Suprapubic skin (tissue), 4 donors: ENCODE data around the gene GLMN. TPM values are rescaled to one million over a fixed set of nuclear protein-coding genes. Genes with fewer than 3 reads are reported as not detected.

ENCODE experiments used
- DNase-seq, 2 donors: peaks; one replicate each; pipeline ENCODE4 v3.0.0-alpha.2; 2019; ENCODE audit warnings: low spot score in 2 of 2
- H3K27ac ChIP-seq: fragments of 200-600 bp; sonication (generic); one replicate; pipeline ENCODE4 v1.5.1; 2019
- H3K27me3 ChIP-seq: fragments of 200-600 bp; sonication (generic); one replicate; pipeline ENCODE4 v1.5.1; 2019
- H3K36me3 ChIP-seq: fragments of 200-600 bp; sonication (generic); one replicate; pipeline ENCODE4 v1.5.1; 2019
- H3K4me1 ChIP-seq: fragments of 200-600 bp; sonication (generic); one replicate; pipeline ENCODE4 v1.5.1; 2019
- H3K4me3 ChIP-seq: fragments of 200-600 bp; sonication (generic); one replicate; pipeline ENCODE4 v1.5.1; 2019; ENCODE audit warnings: mild to moderate bottlenecking
- H3K9me3 ChIP-seq: fragments of 200-600 bp; sonication (generic); one replicate; pipeline ENCODE4 v1.5.1; 2019
- EP300 ChIP-seq: sonication (generic); formaldehyde crosslinking; IDR thresholded peaks from one replicate; pipeline ENCODE4 v1.6.1; 2017; ENCODE audit warnings: antibody characterized with exemption
- POLR2A ChIP-seq, 2 donors: fragments of 450-650 bp; IDR thresholded peaks; one replicate each; pipeline ENCODE4 v1.6.1; 2017; ENCODE audit warnings: antibody characterized with exemption in 2 of 2, mild to moderate bottlenecking in 2 of 2, moderate library complexity in 2 of 2
- POLR2AphosphoS5 ChIP-seq, 3 donors: sonication (generic); formaldehyde crosslinking; IDR thresholded peaks; one replicate each; pipeline ENCODE4 v1.6.1; 2017; ENCODE audit warnings: antibody characterized with exemption in 3 of 3
- WGBS: methylation state at CpG from one replicate; pipeline ENCODE4 v1.1.5; 2018; 5-methylcytosine and 5-hydroxymethylcytosine counted together
- total RNA-seq, 4 donors: library from RNA; depleted of rRNA; stranded (reverse); fragments of >200 nt; gene quantifications; one replicate each; pipeline ENCODE4 v1.1.0, GENCODE V29; 2016
- TF ChIP-seq, protein P1 (sequence below), 2 donors: fragments of 200-600 bp in 1 of 2; fragments of 450-650 bp in 1 of 2; sonication (generic) in 1 of 2; IDR thresholded peaks; one replicate each; pipeline ENCODE4 v1.5.1; 2016 to 2019; ENCODE audit warnings: antibody characterized with exemption in 2 of 2, mild to moderate bottlenecking in 1 of 2, moderate library complexity in 1 of 2

The GLMN gene
- total RNA-seq, 4 donors from 2014 or later, result 8.9 to 31.9 (median 11.0) TPM

DNA sequence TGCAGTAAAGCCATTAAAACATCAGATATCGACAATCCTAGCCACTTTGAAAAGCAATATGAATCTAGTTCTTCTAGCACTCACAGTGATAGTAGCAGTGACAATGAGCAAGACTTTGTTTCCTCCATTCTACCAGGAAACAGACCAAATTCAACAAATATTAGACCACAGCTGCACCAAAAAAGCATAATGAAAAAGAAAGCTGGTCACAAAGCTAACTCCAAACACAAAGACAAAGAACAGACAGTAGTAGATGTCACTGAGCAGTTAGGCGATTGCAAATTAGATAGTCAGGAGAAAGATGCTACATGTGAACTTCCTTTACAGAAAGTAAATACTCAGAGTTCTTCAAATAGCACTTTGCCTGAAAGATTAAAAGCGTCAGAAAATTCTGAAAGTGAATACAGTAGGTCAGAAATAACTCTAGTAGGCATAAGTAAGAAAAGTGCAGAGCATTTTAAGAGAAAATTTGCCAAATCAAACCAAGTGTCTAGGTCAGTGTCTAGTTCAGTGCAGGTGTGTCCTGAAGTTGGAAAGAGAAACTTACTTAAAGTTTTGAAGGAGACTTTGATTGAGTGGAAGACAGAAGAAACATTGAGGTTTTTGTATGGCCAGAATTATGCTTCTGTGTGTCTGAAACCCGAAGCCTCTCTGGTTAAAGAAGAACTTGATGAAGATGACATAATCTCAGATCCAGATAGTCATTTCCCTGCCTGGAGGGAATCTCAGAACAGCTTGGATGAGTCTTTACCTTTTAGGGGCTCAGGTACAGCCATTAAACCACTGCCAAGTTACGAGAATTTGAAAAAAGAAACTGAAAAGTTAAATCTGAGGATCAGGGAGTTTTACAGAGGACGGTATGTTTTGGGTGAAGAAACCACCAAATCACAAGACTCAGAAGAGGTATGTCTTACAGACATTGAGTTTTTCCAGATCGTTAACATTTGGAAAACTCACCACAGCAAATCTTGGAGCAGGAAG is 25.0 kb upstream of the GLMN start:
- no peak overlapping the region for H3K4me3 ChIP-seq
- WGBS, result 94% methylated on average over 7 of the region's 7 CpGs
- H3K36me3 ChIP-seq, result peaks cover 70% of the 10 kb centered on the region
- DNase-seq, result no peak
- no peak overlapping the region for H3K27ac ChIP-seq
- H3K4me1 ChIP-seq, result no peaks in the 10 kb centered on the region
- H3K9me3 ChIP-seq, result peaks cover 9% of the 10 kb centered on the region
- no peaks in the 10 kb centered on the region for H3K27me3 ChIP-seq
- TF ChIP-seq POLR2A (IDR thresholded peaks at IDR 0.05) (no peak), EP300 (no peak), POLR2AphosphoS5 (IDR thresholded peaks at IDR 0.05) (no peak)

DNA sequence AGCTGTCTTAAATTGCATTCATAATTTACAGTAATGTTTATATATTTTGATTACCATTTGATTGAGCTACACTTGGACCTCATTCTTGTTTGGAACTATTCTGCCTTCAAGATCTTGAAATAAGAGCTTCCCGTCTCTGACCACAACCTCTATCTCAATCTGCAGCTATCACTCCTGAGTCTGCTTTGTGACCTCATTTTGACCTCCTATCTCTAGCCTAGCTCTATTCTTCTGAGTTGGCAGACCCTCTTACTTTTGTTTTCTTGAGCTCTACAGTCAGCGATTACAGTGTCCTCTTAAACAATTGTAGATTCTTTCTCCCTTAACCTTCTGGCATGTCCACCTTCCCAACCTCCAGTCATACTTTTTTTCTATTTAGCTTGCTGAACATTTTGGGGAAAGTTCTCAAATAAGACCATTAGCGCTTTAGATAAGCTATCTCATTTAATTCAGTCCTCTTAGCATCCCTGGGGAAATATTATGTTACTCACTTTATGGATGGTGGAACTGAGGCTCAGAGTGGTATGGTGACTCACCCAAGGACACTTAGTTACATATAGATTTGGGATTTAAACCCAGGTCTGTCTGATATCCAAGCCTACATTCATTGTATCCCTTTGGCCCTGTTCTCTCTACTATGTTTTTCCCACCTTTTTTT is 19.2 kb upstream of the GLMN start:
- DNase-seq, result no peak
- no peaks in the 10 kb centered on the region for H3K27me3 ChIP-seq
- H3K9me3 ChIP-seq, result no peaks in the 10 kb centered on the region
- peaks cover 20% of the 10 kb centered on the region for H3K36me3 ChIP-seq
- H3K27ac ChIP-seq, result no peak overlapping the region
- no peak for TF ChIP-seq POLR2AphosphoS5 (IDR thresholded peaks at IDR 0.05)
- TF ChIP-seq, protein P1, sequence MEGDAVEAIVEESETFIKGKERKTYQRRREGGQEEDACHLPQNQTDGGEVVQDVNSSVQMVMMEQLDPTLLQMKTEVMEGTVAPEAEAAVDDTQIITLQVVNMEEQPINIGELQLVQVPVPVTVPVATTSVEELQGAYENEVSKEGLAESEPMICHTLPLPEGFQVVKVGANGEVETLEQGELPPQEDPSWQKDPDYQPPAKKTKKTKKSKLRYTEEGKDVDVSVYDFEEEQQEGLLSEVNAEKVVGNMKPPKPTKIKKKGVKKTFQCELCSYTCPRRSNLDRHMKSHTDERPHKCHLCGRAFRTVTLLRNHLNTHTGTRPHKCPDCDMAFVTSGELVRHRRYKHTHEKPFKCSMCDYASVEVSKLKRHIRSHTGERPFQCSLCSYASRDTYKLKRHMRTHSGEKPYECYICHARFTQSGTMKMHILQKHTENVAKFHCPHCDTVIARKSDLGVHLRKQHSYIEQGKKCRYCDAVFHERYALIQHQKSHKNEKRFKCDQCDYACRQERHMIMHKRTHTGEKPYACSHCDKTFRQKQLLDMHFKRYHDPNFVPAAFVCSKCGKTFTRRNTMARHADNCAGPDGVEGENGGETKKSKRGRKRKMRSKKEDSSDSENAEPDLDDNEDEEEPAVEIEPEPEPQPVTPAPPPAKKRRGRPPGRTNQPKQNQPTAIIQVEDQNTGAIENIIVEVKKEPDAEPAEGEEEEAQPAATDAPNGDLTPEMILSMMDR (IDR thresholded peaks at IDR 0.05), result no peak
- TF ChIP-seq EP300, result no peak
- TF ChIP-seq POLR2A (IDR thresholded peaks at IDR 0.05), result no peak
- no peak overlapping the region for H3K4me3 ChIP-seq
- 89% methylated on average over 3 of the region's 3 CpGs for WGBS
- H3K4me1 ChIP-seq, result no peaks in the 10 kb centered on the region

DNA sequence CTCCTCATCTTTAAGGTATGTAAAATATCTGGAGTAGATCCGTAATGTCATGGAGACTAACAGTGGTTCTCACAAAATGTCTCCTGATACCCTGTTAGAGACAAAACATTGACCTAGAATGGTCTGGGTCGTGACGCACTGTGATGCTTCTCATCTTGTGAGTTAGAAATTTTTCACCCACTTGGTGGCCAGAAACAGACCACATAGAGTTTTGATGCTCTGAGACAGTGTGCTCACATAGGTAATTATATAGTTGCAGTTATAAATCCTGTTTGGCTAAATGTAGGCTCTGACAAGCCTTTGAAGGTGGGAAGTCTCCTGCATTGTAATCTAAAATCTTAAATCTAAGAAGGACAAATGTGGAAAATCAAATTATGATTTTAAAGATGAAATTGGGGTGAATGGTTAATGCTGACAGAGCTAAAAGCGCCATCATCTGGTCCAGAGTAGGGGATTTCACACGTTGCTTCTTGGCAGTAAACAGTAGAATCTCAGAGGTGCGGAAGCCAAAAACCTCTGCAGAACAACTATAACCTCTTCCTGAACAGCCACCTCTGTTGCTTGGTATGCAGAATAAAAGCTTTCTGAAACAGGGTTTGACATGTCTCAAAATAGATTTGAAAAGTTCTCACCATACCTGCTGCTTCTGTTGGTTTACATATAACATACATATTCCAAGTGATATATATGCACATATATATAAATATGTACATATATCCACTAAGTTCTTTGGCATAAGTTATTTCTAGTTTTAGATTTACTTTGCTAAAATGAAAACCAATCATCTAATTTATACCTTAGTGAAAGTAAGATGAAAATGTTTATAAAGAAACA is 17.2 kb upstream of the GLMN start:
- Histone ChIP-seq H3K4me1 (no peaks in the 10 kb centered on the region), H3K36me3 (peaks cover 10% of the 10 kb centered on the region), H3K4me3 (no peak overlapping the region), H3K9me3 (no peaks in the 10 kb centered on the region), H3K27me3 (no peaks in the 10 kb centered on the region), H3K27ac (no peak overlapping the region)
- DNase-seq, result no peak
- TF ChIP-seq EP300 (no peak), POLR2AphosphoS5 (IDR thresholded peaks at IDR 0.05) (no peak), POLR2A (IDR thresholded peaks at IDR 0.05) (no peak)
- TF ChIP-seq, protein P1 (IDR thresholded peaks at IDR 0.05), result no peak
- 80% methylated on average over 6 of the region's 6 CpGs for WGBS

DNA sequence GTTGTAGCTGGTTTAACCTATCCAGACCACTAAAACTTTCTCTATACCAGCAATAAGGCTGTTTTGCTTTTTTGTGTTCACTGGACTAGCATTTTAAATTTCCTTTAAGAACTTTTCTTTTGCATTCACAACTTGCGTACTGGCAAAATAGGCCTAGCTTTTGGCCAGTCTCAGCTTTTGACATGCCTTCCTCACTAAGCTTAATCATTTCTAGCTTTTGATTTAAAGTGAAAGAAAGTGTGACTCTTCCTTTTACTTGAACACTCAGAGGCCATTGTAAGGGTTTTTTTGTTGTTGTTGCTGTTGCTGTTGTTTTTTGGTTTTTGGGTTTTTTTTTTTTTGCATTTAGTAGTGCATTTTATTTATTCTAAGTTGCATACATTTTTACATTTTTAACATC is 15.2 kb upstream of the GLMN start:
- DNase-seq, result no peak
- no peaks in the 10 kb centered on the region for H3K27me3 ChIP-seq
- 100% methylated on average over 1 of the region's 1 CpG for WGBS
- H3K27ac ChIP-seq, result no peak overlapping the region
- no peak overlapping the region for H3K4me3 ChIP-seq
- no peaks in the 10 kb centered on the region for H3K9me3 ChIP-seq
- TF ChIP-seq EP300, result no peak
- TF ChIP-seq, protein P1 (IDR thresholded peaks at IDR 0.05), result no peak
- TF ChIP-seq POLR2AphosphoS5 (IDR thresholded peaks at IDR 0.05), result no peak
- TF ChIP-seq POLR2A (IDR thresholded peaks at IDR 0.05), result no peak
- H3K4me1 ChIP-seq, result no peaks in the 10 kb centered on the region
- H3K36me3 ChIP-seq, result no peaks in the 10 kb centered on the region

GRCh38 chr1:92310185-92310597 is 11.4 kb upstream of the GLMN start:
- Histone ChIP-seq H3K4me1 (no peaks in the 10 kb centered on the region), H3K36me3 (peaks cover 19% of the 10 kb centered on the region), H3K27ac (no peak overlapping the region), H3K9me3 (no peaks in the 10 kb centered on the region), H3K27me3 (no peaks in the 10 kb centered on the region), H3K4me3 (no peak overlapping the region)
- DNase-seq, result no peak
- TF ChIP-seq EP300, result no peak
- no peak for TF ChIP-seq POLR2AphosphoS5 (IDR thresholded peaks at IDR 0.05)
- TF ChIP-seq POLR2A (IDR thresholded peaks at IDR 0.05), result no peak
- TF ChIP-seq, protein P1 (IDR thresholded peaks at IDR 0.05), result peak in 1 of 2 donors; percentile 35
